Breast epithelium (tissue), 4 donors: ENCODE measurements around the gene THBS4. TPM values are rescaled to one million over a fixed set of nuclear protein-coding genes. Genes with fewer than 3 reads are reported as not detected.

ENCODE experiments used
- DNase-seq, 2 donors: peaks; one replicate each; pipeline ENCODE4 v3.0.0-alpha.2; 2019; ENCODE audit warnings: low spot score in 2 of 2
- H3K27ac ChIP-seq, 2 donors: fragments of 200-600 bp; sonication (generic) in 1 of 2; one replicate each; pipeline ENCODE4 v1.5.1; 2016 to 2019; ENCODE audit warnings: mild to moderate bottlenecking in 1 of 2
- H3K27me3 ChIP-seq, 2 donors: fragments of 200-600 bp; sonication (generic) in 1 of 2; one replicate each; pipeline versions ENCODE4 v1.5.1 to v1.6.0; 2017 to 2019; ENCODE audit warnings: control low read depth in 1 of 2, mild to moderate bottlenecking in 1 of 2
- H3K36me3 ChIP-seq: fragments of 200-600 bp; one replicate; pipeline ENCODE4 v1.5.1; 2019
- H3K4me1 ChIP-seq, 2 donors: fragments of 200-600 bp; sonication (generic); one replicate each; pipeline ENCODE4 v1.5.1; 2016 to 2019; ENCODE audit warnings: control low read depth in 1 of 2
- H3K4me3 ChIP-seq, 3 donors: fragments of 200-600 bp; sonication (generic); 1 replicate in 2 of 3; 2 replicates in 1 of 3; pipeline ENCODE4 v1.5.1; 2016 to 2019; ENCODE audit warnings: mild to moderate bottlenecking in 3 of 3, moderate library complexity in 2 of 3
- H3K9me3 ChIP-seq, 2 donors: fragments of 200-600 bp; sonication (generic) in 1 of 2; one replicate each; pipeline ENCODE4 v1.5.1; 2016 to 2019; ENCODE audit warnings: control low read depth in 1 of 2
- POLR2A ChIP-seq: fragments of 450-650 bp; IDR thresholded peaks from one replicate; pipeline ENCODE4 v1.6.1; 2016; ENCODE audit warnings: antibody characterized with exemption, mild to moderate bottlenecking, moderate library complexity
- POLR2AphosphoS5 ChIP-seq, 3 donors: sonication (generic); formaldehyde crosslinking; IDR thresholded peaks; one replicate each; pipeline ENCODE4 v1.6.1; 2017; ENCODE audit warnings: antibody characterized with exemption in 3 of 3
- intact Hi-C: fragments of 100-400 bp; cut with DNase I; formaldehyde crosslinking; loops from one replicate; pipeline ENCODE4 v1.15.1; 2023; ENCODE audit warnings: low total_unique reads
- total RNA-seq, 3 donors: library from RNA; depleted of rRNA; stranded (reverse); fragments of >200 nt; gene quantifications; one replicate each; pipeline ENCODE4 v1.1.0, GENCODE V29; 2016
- TF ChIP-seq, protein P1 (sequence below), 3 donors: fragments of 450-650 bp; IDR thresholded peaks; one replicate each; pipeline ENCODE4 v1.5.1; 2016 to 2017; ENCODE audit warnings: antibody characterized with exemption in 3 of 3, mild to moderate bottlenecking in 3 of 3, moderate library complexity in 3 of 3

The THBS4 gene
- total RNA-seq, 3 donors from 2014 or later = 2.0 to 6.0 (median 3.5) TPM

DNA sequence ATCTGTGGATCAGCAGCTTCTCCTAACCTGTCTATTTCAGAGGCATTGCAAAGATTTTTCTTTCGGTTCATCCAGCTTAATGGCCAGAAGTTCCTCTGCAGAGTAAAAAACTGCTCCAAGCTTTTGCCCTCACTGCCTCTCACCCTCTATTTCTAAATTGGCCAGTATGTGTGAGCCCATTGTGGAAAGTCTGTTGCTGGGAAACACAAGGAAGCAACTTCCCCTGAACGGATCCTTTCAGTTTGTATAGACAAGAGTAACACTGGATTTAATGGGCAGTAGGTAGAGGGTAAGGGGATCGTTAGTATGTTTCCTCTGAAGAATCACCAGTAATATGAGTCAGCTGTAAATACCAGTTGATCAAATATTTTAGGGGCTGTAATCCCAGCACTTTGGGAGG, 7.2 kb downstream of the THBS4 start:
- Histone ChIP-seq H3K4me1 (no peaks in the 10 kb centered on the region), H3K4me3 (no peak overlapping the region), H3K36me3 (no peaks in the 10 kb centered on the region), H3K27me3 (no peaks in the 10 kb centered on the region), H3K27ac (no peak overlapping the region), H3K9me3 (no peaks in the 10 kb centered on the region)
- no peak for DNase-seq
- intact Hi-C loops = no loop called here
- TF ChIP-seq POLR2AphosphoS5 (IDR thresholded peaks at IDR 0.05) (no peak), POLR2A (no peak)
- TF ChIP-seq, protein P1, sequence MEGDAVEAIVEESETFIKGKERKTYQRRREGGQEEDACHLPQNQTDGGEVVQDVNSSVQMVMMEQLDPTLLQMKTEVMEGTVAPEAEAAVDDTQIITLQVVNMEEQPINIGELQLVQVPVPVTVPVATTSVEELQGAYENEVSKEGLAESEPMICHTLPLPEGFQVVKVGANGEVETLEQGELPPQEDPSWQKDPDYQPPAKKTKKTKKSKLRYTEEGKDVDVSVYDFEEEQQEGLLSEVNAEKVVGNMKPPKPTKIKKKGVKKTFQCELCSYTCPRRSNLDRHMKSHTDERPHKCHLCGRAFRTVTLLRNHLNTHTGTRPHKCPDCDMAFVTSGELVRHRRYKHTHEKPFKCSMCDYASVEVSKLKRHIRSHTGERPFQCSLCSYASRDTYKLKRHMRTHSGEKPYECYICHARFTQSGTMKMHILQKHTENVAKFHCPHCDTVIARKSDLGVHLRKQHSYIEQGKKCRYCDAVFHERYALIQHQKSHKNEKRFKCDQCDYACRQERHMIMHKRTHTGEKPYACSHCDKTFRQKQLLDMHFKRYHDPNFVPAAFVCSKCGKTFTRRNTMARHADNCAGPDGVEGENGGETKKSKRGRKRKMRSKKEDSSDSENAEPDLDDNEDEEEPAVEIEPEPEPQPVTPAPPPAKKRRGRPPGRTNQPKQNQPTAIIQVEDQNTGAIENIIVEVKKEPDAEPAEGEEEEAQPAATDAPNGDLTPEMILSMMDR (IDR thresholded peaks at IDR 0.05) = no peak

DNA sequence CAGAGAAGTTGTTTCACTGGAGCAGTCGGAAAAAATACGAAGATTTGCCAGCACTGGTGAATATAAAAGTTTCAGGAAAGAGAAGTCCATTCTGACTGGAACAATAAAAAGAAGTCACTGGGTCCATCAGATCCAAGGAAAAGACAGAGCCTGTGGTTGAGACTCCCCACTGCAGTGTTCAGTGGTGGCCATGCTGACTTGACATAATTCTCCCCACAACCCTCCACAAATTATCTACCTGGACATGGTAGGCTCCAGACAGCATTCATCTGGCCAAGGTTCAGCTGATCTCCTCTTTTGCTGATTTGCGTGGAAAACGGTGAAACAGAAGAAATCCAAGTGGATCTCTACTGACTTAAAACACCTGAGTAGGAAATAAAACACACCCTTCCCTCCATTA, 8.0 kb downstream of the THBS4 start:
- TF ChIP-seq POLR2A = no peak
- TF ChIP-seq POLR2AphosphoS5 (IDR thresholded peaks at IDR 0.05) = no peak
- TF ChIP-seq, protein P1 (IDR thresholded peaks at IDR 0.05) = no peak
- Histone ChIP-seq H3K27ac (no peak overlapping the region), H3K4me3 (no peak overlapping the region), H3K4me1 (no peaks in the 10 kb centered on the region), H3K27me3 (no peaks in the 10 kb centered on the region), H3K9me3 (no peaks in the 10 kb centered on the region), H3K36me3 (no peaks in the 10 kb centered on the region)
- DNase-seq = no peak
- intact Hi-C loops = no loop called here

- no peak for DNase-seq
- intact Hi-C loops = no loop called here
- no peak overlapping the region for H3K4me3 ChIP-seq
- no peaks in the 10 kb centered on the region for H3K36me3 ChIP-seq
- no peak for TF ChIP-seq POLR2A
- no peak for TF ChIP-seq POLR2AphosphoS5 (IDR thresholded peaks at IDR 0.05)
- TF ChIP-seq, protein P1 (IDR thresholded peaks at IDR 0.05) = no peak
- H3K27ac ChIP-seq = no peak overlapping the region
- H3K27me3 ChIP-seq = no peaks in the 10 kb centered on the region
- no peaks in the 10 kb centered on the region for H3K4me1 ChIP-seq
- no peaks in the 10 kb centered on the region for H3K9me3 ChIP-seq
Observed at GRCh38 chr5:80048084-80048780, 13.1 kb downstream of the THBS4 start.

DNA sequence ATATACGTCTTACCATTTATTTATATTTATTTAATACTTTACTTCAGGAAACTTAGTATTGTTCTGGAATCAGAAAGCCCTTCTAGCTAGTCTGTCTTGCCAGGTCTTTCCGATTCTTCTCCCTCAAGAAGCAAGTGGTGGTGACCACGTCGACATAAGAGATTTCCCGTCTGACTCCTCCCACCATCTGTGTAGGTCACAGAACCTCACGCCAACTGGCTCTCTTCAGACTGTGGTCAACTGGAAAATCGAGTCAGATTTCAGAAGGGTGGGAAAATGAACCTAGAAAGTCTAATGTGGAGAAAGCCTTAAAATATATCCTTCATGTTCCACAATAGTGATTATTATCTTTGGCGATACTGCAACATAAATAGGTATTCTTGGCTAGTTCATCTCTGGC, 17.3 kb downstream of the THBS4 start:
- TF ChIP-seq POLR2AphosphoS5 (IDR thresholded peaks at IDR 0.05) (no peak), POLR2A (no peak)
- TF ChIP-seq, protein P1 (IDR thresholded peaks at IDR 0.05) = no peak
- H3K9me3 ChIP-seq = no peaks in the 10 kb centered on the region
- no peaks in the 10 kb centered on the region for H3K36me3 ChIP-seq
- H3K27ac ChIP-seq = no peak overlapping the region
- intact Hi-C loops = no loop called here
- no peak for DNase-seq
- H3K4me3 ChIP-seq = no peak overlapping the region
- H3K27me3 ChIP-seq = no peaks in the 10 kb centered on the region
- H3K4me1 ChIP-seq = no peaks in the 10 kb centered on the region

GRCh38 chr5:80054682-80055081, 19.5 kb downstream of the THBS4 start:
- no peak for DNase-seq
- intact Hi-C loops = no loop called here
- H3K9me3 ChIP-seq = no peaks in the 10 kb centered on the region
- H3K27me3 ChIP-seq = no peaks in the 10 kb centered on the region
- H3K4me1 ChIP-seq = no peaks in the 10 kb centered on the region
- H3K36me3 ChIP-seq = no peaks in the 10 kb centered on the region
- H3K4me3 ChIP-seq = no peak overlapping the region
- H3K27ac ChIP-seq = no peak overlapping the region
- no peak for TF ChIP-seq POLR2AphosphoS5 (IDR thresholded peaks at IDR 0.05)
- TF ChIP-seq, protein P1 (IDR thresholded peaks at IDR 0.05) = no peak
